A673 (cell line): ENCODE measurements around the gene HDAC8.

Experiments used
- CTCF ChIP-seq: fragments of 300-800, 200-600 bp; sonication (generic); conservative IDR thresholded peaks from 2 replicates; pipeline ENCODE4 v1.5.1; 2017; ENCODE audit warnings: low read depth, mild to moderate bottlenecking, antibody characterized with exemption, low read length, moderate library complexity, mixed read lengths
- EZH2 ChIP-seq: fragments of 200-600 bp; sonication (generic); IDR thresholded peaks from 2 replicates; pipeline ENCODE4 v1.6.1; 2017; ENCODE audit warnings: borderline replicate concordance, low read depth, mild to moderate bottlenecking, mixed read lengths, antibody characterized with exemption, low read length; ENCODE audit not compliant: poor library complexity, severe bottlenecking

GRCh38 chrX:72532366-72532765 lies 40.3 kb downstream of the HDAC8 start:
- TF ChIP-seq EZH2: no peak
- no peak for TF ChIP-seq CTCF
